Mesenchymal stem cell (in vitro differentiated cells and primary cell): Measurements from ENCODE around the gene GALNT4.

Experiments
- DNase-seq: peaks from one replicate; pipeline ENCODE4 v3.0.0-alpha.2; 2013
- H2AFZ ChIP-seq: one replicate; pipeline ENCODE4 v1.6.1; 2013; ENCODE audit warnings: low read depth, mild to moderate bottlenecking, control low read depth, inconsistent platforms, low read length, moderate library complexity
- H2AK5ac ChIP-seq: 2 replicates; pipeline ENCODE4 v1.6.1; 2013; ENCODE audit warnings: low read length, moderate library complexity, mild to moderate bottlenecking, inconsistent platforms; ENCODE audit not compliant: severe bottlenecking
- H2BK120ac ChIP-seq: one replicate; pipeline ENCODE4 v1.6.1; 2013; ENCODE audit warnings: low read depth, mild to moderate bottlenecking, inconsistent platforms, low read length, moderate library complexity
- H2BK12ac ChIP-seq, 2 experiments: one replicate each; pipeline ENCODE4 v1.6.1; 2013; ENCODE audit warnings: inconsistent platforms in 2 of 2, low read length in 2 of 2, mild to moderate bottlenecking in 2 of 2, moderate library complexity in 2 of 2, control low read depth in 1 of 2
- H2BK15ac ChIP-seq: one replicate; pipeline ENCODE4 v1.6.1; 2013; ENCODE audit warnings: mild to moderate bottlenecking, low read depth, inconsistent platforms; ENCODE audit not compliant: poor library complexity, severe bottlenecking
- H2BK5ac ChIP-seq: 2 replicates; pipeline ENCODE4 v1.6.1; 2013; ENCODE audit warnings: low read depth, mild to moderate bottlenecking, low read length, control low read depth, inconsistent platforms; ENCODE audit not compliant: poor library complexity, severe bottlenecking
- H3K14ac ChIP-seq, 2 experiments: one replicate each; pipeline ENCODE4 v1.6.1; 2013; ENCODE audit warnings: inconsistent platforms in 2 of 2, low read length in 2 of 2, control low read depth in 1 of 2, mild to moderate bottlenecking in 1 of 2, moderate library complexity in 1 of 2
- H3K18ac ChIP-seq, 2 experiments: one replicate each; pipeline ENCODE4 v1.6.1; 2013; ENCODE audit warnings: inconsistent platforms in 2 of 2, low read length in 2 of 2, control low read depth in 1 of 2, low read depth in 1 of 2, mild to moderate bottlenecking in 1 of 2
- H3K23ac ChIP-seq, 2 experiments: one replicate each; pipeline ENCODE4 v1.6.1; 2013; ENCODE audit warnings: inconsistent platforms in 2 of 2, low read length in 2 of 2, mild to moderate bottlenecking in 2 of 2, moderate library complexity in 2 of 2, control low read depth in 1 of 2
- H3K27ac ChIP-seq: 2 replicates; pipeline ENCODE4 v1.5.1; 2013; ENCODE audit warnings: mild to moderate bottlenecking, moderate library complexity, low read length, control low read depth, inconsistent platforms; ENCODE audit not compliant: poor library complexity, severe bottlenecking
- H3K27me3 ChIP-seq, 2 experiments: 2 replicates each; pipeline versions ENCODE4 v1.6.1 to v1.7.0; 2013; ENCODE audit warnings: low read length in 2 of 2, mild to moderate bottlenecking in 2 of 2, moderate library complexity in 2 of 2, control low read depth in 1 of 2, inconsistent platforms in 1 of 2; ENCODE audit not compliant: control insufficient read depth in 1 of 2, insufficient read depth in 1 of 2
- H3K36me3 ChIP-seq, 2 experiments: 2 replicates each; pipeline versions ENCODE4 v1.6.1 to v1.7.0; 2013; ENCODE audit warnings: low read length in 2 of 2, control low read depth in 1 of 2, inconsistent platforms in 1 of 2, low read depth in 1 of 2, mild to moderate bottlenecking in 1 of 2; ENCODE audit not compliant: insufficient read depth in 2 of 2, control insufficient read depth in 1 of 2
- H3K4ac ChIP-seq, 2 experiments: one replicate each; pipeline ENCODE4 v1.6.1; 2013; ENCODE audit warnings: inconsistent platforms in 2 of 2, low read length in 2 of 2, mild to moderate bottlenecking in 2 of 2, moderate library complexity in 2 of 2, control low read depth in 1 of 2, low read depth in 1 of 2
- H3K4me1 ChIP-seq: 2 replicates; pipeline ENCODE4 v1.6.1; 2013; ENCODE audit warnings: low read depth, low read length, control low read depth; ENCODE audit not compliant: control insufficient read depth, insufficient read depth
- H3K4me2 ChIP-seq: 2 replicates; pipeline ENCODE4 v1.6.1; 2013; ENCODE audit warnings: low read length, mild to moderate bottlenecking, inconsistent platforms; ENCODE audit not compliant: poor library complexity, severe bottlenecking
- H3K4me3 ChIP-seq, 2 experiments: 2 replicates each; pipeline versions ENCODE4 v1.5.1 to v1.7.0; 2013; ENCODE audit warnings: low read length in 2 of 2, mild to moderate bottlenecking in 2 of 2, control low read depth in 1 of 2, low read depth in 1 of 2; ENCODE audit not compliant: insufficient read depth in 1 of 2
- H3K79me1 ChIP-seq: replicated peaks from 2 replicates; pipeline ENCODE4 v1.6.1; 2013; ENCODE audit warnings: mild to moderate bottlenecking, control low read depth, low read length, inconsistent platforms; ENCODE audit not compliant: poor library complexity, severe bottlenecking
- H3K9ac ChIP-seq: 2 replicates; pipeline ENCODE4 v1.7.0; 2013; ENCODE audit warnings: mild to moderate bottlenecking, low read length, moderate library complexity
- H3K9me3 ChIP-seq: 2 replicates; pipeline ENCODE4 v1.7.0; 2013; ENCODE audit warnings: mild to moderate bottlenecking, low read length; ENCODE audit not compliant: control insufficient read depth
- H4K8ac ChIP-seq: one replicate; pipeline ENCODE4 v1.6.1; 2013; ENCODE audit warnings: inconsistent platforms, mild to moderate bottlenecking, low read length, moderate library complexity
- H4K91ac ChIP-seq: one replicate; pipeline ENCODE4 v1.6.1; 2013; ENCODE audit warnings: mild to moderate bottlenecking, low read length, inconsistent platforms
- WGBS: methylation state at CpG from one replicate; pipeline ENCODE4 v1.1.7; 2013; ENCODE audit warnings: mixed read lengths; 5-methylcytosine and 5-hydroxymethylcytosine counted together

GALNT4 gene

DNA sequence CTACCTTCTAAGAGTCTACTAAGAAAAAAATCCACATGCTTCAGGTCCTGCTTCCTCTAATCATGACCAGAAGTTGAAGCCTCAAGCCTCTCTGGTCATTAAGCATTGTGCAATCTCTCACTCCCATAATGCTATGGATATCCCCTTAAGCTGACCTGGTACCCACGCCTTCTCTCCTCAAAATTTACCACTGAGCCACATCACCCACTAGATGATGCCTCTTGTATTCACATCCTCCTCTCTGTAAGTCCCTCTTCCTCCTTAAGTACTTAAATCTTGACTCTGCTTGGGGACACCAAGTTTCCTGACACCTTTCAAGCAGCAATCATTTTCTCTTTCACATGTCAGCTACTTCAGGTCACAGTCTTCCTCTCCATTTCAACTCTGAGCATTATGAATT, 9.8 kb downstream of the GALNT4 start:
- Histone ChIP-seq H3K79me1 (peaks cover 16% of the 10 kb centered on the region), H2AFZ (no peak overlapping the region), H3K27me3 (no peaks in the 10 kb centered on the region), H3K23ac (no peak overlapping the region), H3K9ac (no peak overlapping the region), H3K9me3 (no peaks in the 10 kb centered on the region), H3K4ac (no peak overlapping the region), H3K18ac (no peak overlapping the region), H2BK5ac (no peak overlapping the region), H3K4me1 (peaks cover 2% of the 10 kb centered on the region), H4K8ac (no peak overlapping the region), H3K14ac (no peak overlapping the region), H2BK120ac (no peak overlapping the region), H2AK5ac (no peak overlapping the region), H2BK15ac (no peak overlapping the region), H2BK12ac (no peak overlapping the region), H3K4me3 (no peak overlapping the region), H3K36me3 (no peaks in the 10 kb centered on the region), H3K27ac (no peak overlapping the region), H4K91ac (no peak overlapping the region), H3K4me2 (no peak overlapping the region)
- 98% methylated on average over 1 of the region's 1 CpG for WGBS
- no peak for DNase-seq

DNA sequence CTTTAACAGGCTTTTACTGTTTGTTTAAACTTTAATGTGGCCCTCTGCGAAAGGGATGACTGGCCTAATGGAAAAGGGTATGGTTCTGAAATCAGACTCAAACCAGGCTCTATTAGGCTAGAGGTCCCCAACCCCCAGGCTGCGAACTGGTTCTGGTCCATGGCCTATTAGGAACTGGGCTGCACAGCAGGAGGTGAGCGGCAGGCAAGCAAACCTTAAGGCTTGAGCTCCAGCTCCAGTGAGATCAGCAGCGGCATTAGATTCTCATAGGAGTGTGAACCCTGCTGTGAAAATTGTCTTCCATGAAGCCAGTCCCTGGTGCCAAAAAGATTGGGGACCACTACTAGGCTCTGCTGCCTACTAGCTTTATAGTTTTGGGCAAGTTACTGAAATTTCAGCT, 11.1 kb downstream of the GALNT4 start:
- H3K23ac ChIP-seq, result no peak overlapping the region
- DNase-seq, result no peak
- no peak overlapping the region for H2BK12ac ChIP-seq
- no peaks in the 10 kb centered on the region for H3K36me3 ChIP-seq
- H3K14ac ChIP-seq, result no peak overlapping the region
- H3K79me1 ChIP-seq, result peaks cover 15% of the 10 kb centered on the region
- no peak overlapping the region for H3K4ac ChIP-seq
- H3K4me1 ChIP-seq, result peaks cover 2% of the 10 kb centered on the region
- H3K4me3 ChIP-seq, result no peak overlapping the region
- no peak overlapping the region for H3K27ac ChIP-seq
- H3K9me3 ChIP-seq, result no peaks in the 10 kb centered on the region
- H2AFZ ChIP-seq, result no peak overlapping the region
- WGBS, result 89% methylated on average over 4 of the region's 4 CpGs
- no peak overlapping the region for H3K9ac ChIP-seq
- H3K27me3 ChIP-seq, result no peaks in the 10 kb centered on the region
- no peak overlapping the region for H3K18ac ChIP-seq
- H2BK15ac ChIP-seq, result no peak overlapping the region
- no peak overlapping the region for H2BK5ac ChIP-seq
- H3K4me2 ChIP-seq, result no peak overlapping the region
- H2BK120ac ChIP-seq, result no peak overlapping the region
- no peak overlapping the region for H2AK5ac ChIP-seq
- no peak overlapping the region for H4K91ac ChIP-seq
- no peak overlapping the region for H4K8ac ChIP-seq

DNA sequence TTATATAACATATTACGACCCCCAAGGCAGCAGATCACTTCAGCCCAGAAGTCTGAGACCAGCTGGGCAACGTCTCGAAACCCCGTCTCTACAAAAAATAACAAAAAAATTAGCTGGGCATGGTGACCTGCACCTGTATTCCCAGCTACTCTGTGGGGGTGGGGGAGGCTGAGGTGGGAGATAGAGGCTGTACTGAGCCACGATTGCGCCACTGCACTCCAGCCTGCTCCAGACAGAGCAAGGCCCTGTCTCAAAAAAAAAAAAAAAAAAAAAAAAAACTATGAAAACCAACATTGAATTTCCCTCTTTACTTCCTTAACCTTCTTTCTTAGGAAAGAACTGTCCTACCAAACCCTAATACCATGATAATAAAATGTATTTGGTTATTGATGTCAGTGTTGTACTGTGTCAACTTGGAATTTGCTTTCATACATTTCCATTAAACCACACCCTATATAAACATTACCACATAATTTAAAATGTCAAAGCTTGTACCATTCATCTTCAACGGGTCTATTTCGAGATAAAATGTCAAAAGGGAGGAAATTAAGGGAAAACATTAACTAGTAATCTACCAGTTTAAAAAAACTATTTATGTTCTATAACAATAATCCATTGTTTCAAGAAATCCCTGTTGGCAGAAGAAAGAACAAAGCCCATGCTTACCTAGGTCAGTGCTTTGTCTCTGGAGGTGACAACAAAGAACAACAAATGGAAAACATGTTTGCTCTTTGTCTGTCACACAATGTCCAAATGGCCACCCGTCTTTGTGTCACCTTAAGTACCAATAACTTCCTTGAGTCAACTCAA, 17.4 kb downstream of the GALNT4 start:
- no peak overlapping the region for H3K4ac ChIP-seq
- H3K36me3 ChIP-seq, result no peaks in the 10 kb centered on the region
- H3K4me1 ChIP-seq, result peaks cover 3% of the 10 kb centered on the region
- no peak overlapping the region for H2BK15ac ChIP-seq
- no peak overlapping the region for H3K23ac ChIP-seq
- H2AK5ac ChIP-seq, result no peak overlapping the region
- 90% methylated on average over 5 of the region's 9 CpGs for WGBS
- H4K91ac ChIP-seq, result no peak overlapping the region
- no peak overlapping the region for H3K4me2 ChIP-seq
- no peak overlapping the region for H2AFZ ChIP-seq
- H3K27ac ChIP-seq, result no peak overlapping the region
- DNase-seq, result no peak
- no peak overlapping the region for H3K14ac ChIP-seq
- peaks cover 14% of the 10 kb centered on the region for H3K79me1 ChIP-seq
- no peak overlapping the region for H3K4me3 ChIP-seq
- no peak overlapping the region for H2BK5ac ChIP-seq
- H2BK12ac ChIP-seq, result no peak overlapping the region
- no peak overlapping the region for H3K18ac ChIP-seq
- H3K9ac ChIP-seq, result no peak overlapping the region
- no peak overlapping the region for H2BK120ac ChIP-seq
- H3K27me3 ChIP-seq, result no peaks in the 10 kb centered on the region
- no peak overlapping the region for H4K8ac ChIP-seq
- no peaks in the 10 kb centered on the region for H3K9me3 ChIP-seq

DNA sequence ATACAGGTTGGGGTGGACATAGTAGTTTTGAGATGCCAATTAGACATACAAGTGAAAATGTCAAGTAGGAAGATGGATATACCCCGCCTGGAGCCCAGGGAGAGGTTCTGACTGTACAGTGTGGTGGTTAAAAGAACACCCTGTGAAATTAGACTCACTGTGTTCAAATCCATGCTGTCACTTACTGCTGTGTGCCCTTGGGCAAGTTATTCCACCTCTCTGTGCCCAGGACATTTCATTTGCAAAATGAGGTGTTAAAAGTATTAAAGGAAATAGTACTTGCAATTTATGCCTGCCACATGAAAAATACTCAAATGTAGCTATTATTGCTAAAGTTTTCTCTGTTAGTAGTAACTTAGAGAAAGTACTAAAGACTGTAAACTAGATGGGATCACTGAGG, 18.5 kb downstream of the GALNT4 start:
- H2BK15ac ChIP-seq, result no peak overlapping the region
- no peaks in the 10 kb centered on the region for H3K27me3 ChIP-seq
- no peak overlapping the region for H3K14ac ChIP-seq
- no peak overlapping the region for H3K9ac ChIP-seq
- 0% methylated on average over 1 of the region's 1 CpG for WGBS
- H3K4me3 ChIP-seq, result no peak overlapping the region
- no peak overlapping the region for H2AFZ ChIP-seq
- no peak overlapping the region for H4K8ac ChIP-seq
- H2BK12ac ChIP-seq, result no peak overlapping the region
- H3K18ac ChIP-seq, result no peak overlapping the region
- H4K91ac ChIP-seq, result no peak overlapping the region
- no peaks in the 10 kb centered on the region for H3K9me3 ChIP-seq
- no peak overlapping the region for H2AK5ac ChIP-seq
- H3K4ac ChIP-seq, result no peak overlapping the region
- DNase-seq, result no peak
- H3K4me2 ChIP-seq, result no peak overlapping the region
- H3K4me1 ChIP-seq, result peaks cover 3% of the 10 kb centered on the region
- peaks cover 13% of the 10 kb centered on the region for H3K79me1 ChIP-seq
- H3K23ac ChIP-seq, result no peak overlapping the region
- no peak overlapping the region for H3K27ac ChIP-seq
- no peak overlapping the region for H2BK120ac ChIP-seq
- H2BK5ac ChIP-seq, result no peak overlapping the region
- H3K36me3 ChIP-seq, result no peaks in the 10 kb centered on the region
